Measurements from ENCODE around the gene CPLX4. TPM values are rescaled to one million over a fixed set of nuclear protein-coding genes. Genes with fewer than 3 reads are reported as not detected.

Gene CPLX4
- total RNA-seq, 1 donor from 2014 or later: not detected

DNA sequence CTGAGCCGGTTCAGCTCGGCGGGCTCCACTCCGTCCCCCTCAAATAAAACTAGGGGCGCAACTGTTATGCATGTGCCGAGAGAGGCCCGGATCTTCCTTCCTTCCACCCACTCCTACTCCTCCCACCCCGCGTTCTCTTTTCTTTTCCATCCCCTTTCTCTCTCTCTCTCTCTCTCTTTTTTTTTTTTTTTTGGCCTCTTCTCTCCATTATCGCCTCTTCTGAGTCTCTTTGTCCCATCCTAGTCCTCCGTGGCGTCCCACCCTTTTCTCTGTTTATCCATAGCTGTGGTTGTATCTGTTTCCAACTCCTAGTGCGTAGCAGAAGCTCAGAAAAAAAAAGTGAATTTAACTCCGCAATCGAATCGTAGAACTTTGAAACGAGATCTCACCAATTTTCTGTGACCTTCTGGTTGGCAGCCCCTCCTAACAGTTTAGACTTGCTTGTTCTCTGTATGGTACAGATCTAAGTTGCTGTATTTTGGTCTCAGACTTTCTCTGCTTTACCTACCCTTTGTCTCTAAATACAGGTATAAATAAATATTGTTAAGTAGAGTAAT, 48.8 kb downstream of the CPLX4 start:
- peaks cover 19% of the 10 kb centered on the region for H3K4me1 Mint-ChIP-seq (ENCODE audit: unreplicated experiment)
- H3K27me3 Mint-ChIP-seq: peaks cover 89% of the 10 kb centered on the region
- no peaks in the 10 kb centered on the region for H3K9me3 Mint-ChIP-seq
- no peak for DNase-seq (ENCODE audit: extremely low spot score, unreplicated experiment)
- H3K4me3 Mint-ChIP-seq: peak overlapping the region; percentile 77
- no peak overlapping the region for H3K27ac Mint-ChIP-seq
- peaks cover 2% of the 10 kb centered on the region for H3K36me3 Mint-ChIP-seq
- TF ChIP-seq, protein P1, sequence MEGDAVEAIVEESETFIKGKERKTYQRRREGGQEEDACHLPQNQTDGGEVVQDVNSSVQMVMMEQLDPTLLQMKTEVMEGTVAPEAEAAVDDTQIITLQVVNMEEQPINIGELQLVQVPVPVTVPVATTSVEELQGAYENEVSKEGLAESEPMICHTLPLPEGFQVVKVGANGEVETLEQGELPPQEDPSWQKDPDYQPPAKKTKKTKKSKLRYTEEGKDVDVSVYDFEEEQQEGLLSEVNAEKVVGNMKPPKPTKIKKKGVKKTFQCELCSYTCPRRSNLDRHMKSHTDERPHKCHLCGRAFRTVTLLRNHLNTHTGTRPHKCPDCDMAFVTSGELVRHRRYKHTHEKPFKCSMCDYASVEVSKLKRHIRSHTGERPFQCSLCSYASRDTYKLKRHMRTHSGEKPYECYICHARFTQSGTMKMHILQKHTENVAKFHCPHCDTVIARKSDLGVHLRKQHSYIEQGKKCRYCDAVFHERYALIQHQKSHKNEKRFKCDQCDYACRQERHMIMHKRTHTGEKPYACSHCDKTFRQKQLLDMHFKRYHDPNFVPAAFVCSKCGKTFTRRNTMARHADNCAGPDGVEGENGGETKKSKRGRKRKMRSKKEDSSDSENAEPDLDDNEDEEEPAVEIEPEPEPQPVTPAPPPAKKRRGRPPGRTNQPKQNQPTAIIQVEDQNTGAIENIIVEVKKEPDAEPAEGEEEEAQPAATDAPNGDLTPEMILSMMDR (conservative IDR thresholded peaks at IDR 0.05): no peak

DNA sequence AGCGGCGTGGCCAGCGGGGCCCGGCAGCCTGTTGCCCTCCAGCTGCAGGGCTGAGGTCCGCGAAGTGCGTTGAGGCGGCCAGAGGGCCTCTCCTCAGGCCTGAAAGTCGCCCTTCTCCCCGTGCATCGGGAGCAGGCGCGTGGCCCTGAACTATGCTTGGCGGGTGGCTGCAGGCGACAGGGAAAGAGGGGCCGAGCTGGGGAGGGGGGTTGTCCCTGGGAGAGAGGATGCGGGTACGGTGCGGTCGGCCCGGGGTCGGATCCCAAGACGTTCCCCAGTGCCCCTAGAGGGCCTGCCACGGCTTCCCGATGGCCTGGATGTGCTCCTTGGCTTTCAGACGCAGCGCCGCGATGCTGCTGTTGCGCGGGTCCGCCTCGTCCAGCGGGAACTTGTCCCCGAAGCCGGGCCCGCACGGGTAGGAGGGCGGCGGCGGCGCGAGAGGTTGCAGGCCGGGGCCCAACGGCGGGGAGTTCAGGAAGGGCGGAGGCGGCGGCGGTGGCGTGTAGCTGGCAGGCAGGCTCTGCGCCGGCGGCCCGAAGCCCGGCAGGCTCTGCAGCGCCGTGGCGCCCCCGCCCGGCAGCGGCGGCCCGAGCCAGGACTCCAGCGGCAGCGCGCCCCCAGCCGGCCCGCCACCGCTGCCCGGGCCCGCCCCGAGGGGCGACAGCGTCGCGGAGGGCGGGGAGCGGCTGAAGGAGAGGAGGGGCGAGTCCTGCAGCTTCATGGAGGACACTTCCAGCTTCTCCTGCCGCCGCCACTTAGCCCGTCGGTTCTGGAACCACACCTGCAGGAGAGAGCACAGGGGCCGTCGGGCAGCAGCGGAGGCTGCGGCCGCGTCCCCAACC, 49.5 kb downstream of the CPLX4 start:
- H3K27ac Mint-ChIP-seq: no peak overlapping the region
- no peaks in the 10 kb centered on the region for H3K9me3 Mint-ChIP-seq
- peak; percentile 82 for DNase-seq (ENCODE audit: extremely low spot score, unreplicated experiment)
- H3K27me3 Mint-ChIP-seq: peaks cover 89% of the 10 kb centered on the region
- H3K4me3 Mint-ChIP-seq: peak overlapping the region; percentile 78
- H3K36me3 Mint-ChIP-seq: no peaks in the 10 kb centered on the region
- TF ChIP-seq, protein P1 (conservative IDR thresholded peaks at IDR 0.05): peak; percentile 33
- H3K4me1 Mint-ChIP-seq (ENCODE audit: unreplicated experiment): peaks cover 15% of the 10 kb centered on the region

DNA sequence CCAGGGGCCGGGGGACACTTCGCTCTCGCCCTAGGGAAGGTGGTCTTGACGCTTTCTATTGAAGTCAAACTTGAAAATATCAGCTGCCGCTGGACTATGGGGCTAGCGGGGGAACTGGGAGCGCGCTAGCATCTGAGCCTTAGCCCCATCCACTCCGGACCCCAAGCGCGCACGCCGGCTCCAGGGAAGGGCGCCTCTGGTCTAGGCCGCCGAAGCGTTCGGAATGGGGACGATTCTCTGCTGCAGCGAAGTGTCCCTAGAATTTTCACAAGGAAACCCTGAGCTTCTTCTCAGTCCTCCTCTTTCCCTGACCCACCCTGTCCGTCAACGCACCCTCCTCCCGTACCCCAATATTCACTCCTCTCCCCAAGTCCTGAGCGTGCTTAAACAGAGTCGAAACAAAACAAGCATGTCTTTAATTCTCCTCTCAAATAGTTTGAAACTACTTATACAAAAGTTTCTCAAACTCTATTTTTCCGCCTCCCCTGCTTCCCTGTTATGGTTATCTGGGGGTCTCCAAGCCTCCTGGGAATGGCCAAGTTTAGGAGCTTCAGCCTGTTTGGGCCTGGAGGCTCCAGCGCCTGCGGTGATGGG, 50.2 kb downstream of the CPLX4 start:
- Mint-ChIP-seq H3K36me3 (no peaks in the 10 kb centered on the region), H3K9me3 (no peaks in the 10 kb centered on the region), H3K4me3 (peak overlapping the region; percentile 78), H3K27me3 (peaks cover 90% of the 10 kb centered on the region), H3K27ac (no peak overlapping the region), H3K4me1 (ENCODE audit: unreplicated experiment) (peaks cover 17% of the 10 kb centered on the region)
- DNase-seq (ENCODE audit: extremely low spot score, unreplicated experiment): no peak
- TF ChIP-seq, protein P1 (conservative IDR thresholded peaks at IDR 0.05): no peak

DNA sequence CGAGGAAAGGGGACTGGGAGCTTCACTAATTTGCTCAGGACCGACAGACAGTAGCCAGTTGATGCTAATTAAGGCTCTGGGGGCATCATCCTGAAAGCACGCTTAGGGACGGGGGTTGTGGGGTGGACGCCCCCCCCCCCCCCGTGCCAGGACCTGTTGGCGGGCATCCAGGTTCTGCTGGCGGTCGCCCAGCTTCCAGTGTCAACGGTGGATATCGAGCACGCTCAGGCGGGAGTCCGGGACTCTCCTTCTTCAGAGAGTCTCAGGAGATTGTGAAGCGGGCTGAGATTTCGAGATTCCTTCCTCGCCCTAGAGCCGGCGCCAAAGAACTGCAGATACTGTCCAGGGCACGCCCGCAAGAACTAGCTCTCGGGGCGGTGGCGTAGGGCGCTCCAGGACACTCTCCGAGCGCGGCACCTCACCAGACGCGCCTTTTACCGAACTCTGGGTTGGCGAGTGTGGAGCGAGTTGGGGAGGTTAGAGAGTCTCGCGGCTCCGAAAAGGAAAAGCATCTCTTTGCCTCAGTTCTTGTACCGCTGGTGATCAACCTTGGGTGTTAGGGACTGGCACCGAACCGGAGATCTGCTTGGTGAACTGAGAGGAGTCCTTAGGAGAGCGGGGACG, 50.8 kb downstream of the CPLX4 start:
- Mint-ChIP-seq H3K4me1 (ENCODE audit: unreplicated experiment) (peaks cover 17% of the 10 kb centered on the region), H3K4me3 (peak overlapping the region; percentile 78), H3K9me3 (no peaks in the 10 kb centered on the region), H3K36me3 (no peaks in the 10 kb centered on the region), H3K27me3 (peaks cover 96% of the 10 kb centered on the region), H3K27ac (no peak overlapping the region)
- no peak for DNase-seq (ENCODE audit: extremely low spot score, unreplicated experiment)
- TF ChIP-seq, protein P1 (conservative IDR thresholded peaks at IDR 0.05): no peak

DNA sequence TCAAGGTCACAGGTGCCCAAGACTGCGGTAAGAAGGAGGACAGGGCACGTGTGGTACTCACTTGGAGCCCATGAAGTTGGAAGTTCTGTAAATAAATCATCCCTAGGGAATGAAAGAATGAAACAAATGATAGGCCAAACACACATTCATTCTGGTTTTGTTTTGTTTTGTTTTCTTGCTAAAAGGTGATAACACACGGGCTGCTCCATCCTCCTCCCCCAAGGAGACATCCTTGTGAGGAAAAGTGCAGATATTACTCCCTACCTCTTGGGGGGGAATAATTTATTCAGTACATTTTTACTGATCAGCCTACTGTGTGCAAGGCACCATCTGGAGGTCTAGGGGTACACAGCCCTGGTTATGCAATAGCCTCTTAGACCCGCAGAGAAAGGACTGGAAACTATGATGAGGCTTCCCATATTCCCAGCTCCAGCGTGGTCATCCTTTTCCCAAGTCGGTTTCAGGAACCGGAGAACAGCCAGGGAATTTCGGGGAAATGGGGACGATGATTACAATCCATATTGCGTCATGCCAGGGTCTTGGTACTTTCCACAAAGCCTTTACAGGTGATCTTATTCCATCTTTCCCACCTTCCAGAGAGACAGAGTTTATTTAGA, 51.5 kb downstream of the CPLX4 start:
- no peaks in the 10 kb centered on the region for H3K36me3 Mint-ChIP-seq
- TF ChIP-seq, protein P1 (conservative IDR thresholded peaks at IDR 0.05): no peak
- H3K4me1 Mint-ChIP-seq (ENCODE audit: unreplicated experiment): peaks cover 17% of the 10 kb centered on the region
- H3K27me3 Mint-ChIP-seq: peaks cover 98% of the 10 kb centered on the region
- peak overlapping the region; percentile 78 for H3K4me3 Mint-ChIP-seq
- no peaks in the 10 kb centered on the region for H3K9me3 Mint-ChIP-seq
- no peak overlapping the region for H3K27ac Mint-ChIP-seq
- no peak for DNase-seq (ENCODE audit: extremely low spot score, unreplicated experiment)

All from type B pancreatic cell (in vitro differentiated cells).